ENCODE results near the gene SMAP2.
A peak's percentile ranks its signal among the peaks of the same experiment; 100 is the strongest.
"Not testable (repeated sequence)": the region's sequence is repeated elsewhere in the genome, so short reads cannot be mapped to it uniquely, and the experiment has no call there.

Gene SMAP2

GRCh38 chr1:40373323-40374283 lies at the start of gene SMAP2:
Gene SMAP2, plus strand, starts transcription at chr1:40373727. Its CDS starts 394 bp downstream, at chr1:40374121.
- DNase-seq: peak; percentile 93

DNA sequence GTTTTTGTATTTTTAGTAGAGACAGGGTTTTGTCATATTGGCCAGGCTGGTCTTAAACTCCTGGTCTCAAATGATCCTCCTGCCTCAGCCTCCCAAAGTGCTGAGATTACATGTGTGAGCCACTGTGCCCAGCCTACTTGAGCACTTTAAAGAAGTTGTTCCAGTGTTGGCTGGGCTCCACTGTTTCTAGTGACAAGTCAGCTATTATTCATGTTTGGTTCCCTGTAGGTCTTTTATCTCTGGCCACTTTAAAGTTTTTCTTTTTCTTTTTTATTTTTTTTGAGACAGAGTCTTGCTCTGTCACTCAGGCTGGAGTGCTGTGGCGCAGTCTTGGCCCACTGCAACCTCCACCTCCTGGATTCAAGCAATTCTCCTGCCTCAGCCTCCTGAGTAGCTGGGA lies 42.1 kb upstream of the SMAP2 start:
- DNase-seq: not testable (repeated sequence)

DNA sequence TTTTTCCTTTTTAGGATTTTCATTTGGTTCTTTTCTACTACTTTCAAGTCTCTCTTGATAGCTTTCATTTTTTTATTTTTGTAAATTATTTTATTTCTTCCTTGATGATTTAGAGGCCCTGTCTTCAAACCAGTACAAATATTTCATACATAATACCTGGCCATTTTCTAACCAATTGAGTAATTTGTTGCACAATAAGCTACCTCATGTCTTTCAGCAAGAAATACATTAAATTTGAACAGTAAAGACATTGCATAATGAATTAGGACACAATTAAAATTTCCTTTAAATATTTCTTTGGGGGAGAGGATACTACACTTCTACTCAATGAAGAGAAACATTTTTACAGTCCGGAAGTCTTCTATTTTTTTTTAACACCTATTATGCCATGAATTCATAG lies 40.8 kb upstream of the SMAP2 start:
- no peak for DNase-seq

DNA sequence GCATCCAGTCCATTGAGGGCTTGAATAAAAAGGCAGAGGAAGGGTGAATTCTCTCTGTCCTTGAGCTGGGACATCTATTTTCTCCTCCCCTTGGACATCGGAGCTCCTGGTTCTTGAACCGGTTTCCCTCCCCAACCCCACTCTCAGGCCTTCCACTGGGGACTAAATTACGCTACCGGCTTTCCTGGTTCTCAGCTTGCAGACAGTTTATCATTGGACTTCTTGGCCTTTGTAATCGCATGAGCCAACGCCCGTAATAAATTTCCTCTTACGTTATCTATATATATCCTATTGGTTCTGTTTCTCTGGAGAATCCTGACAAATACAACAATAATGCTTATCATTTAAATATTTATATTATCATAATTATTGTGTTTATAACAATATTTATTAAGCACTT lies 36.1 kb upstream of the SMAP2 start:
- no peak for DNase-seq

DNA sequence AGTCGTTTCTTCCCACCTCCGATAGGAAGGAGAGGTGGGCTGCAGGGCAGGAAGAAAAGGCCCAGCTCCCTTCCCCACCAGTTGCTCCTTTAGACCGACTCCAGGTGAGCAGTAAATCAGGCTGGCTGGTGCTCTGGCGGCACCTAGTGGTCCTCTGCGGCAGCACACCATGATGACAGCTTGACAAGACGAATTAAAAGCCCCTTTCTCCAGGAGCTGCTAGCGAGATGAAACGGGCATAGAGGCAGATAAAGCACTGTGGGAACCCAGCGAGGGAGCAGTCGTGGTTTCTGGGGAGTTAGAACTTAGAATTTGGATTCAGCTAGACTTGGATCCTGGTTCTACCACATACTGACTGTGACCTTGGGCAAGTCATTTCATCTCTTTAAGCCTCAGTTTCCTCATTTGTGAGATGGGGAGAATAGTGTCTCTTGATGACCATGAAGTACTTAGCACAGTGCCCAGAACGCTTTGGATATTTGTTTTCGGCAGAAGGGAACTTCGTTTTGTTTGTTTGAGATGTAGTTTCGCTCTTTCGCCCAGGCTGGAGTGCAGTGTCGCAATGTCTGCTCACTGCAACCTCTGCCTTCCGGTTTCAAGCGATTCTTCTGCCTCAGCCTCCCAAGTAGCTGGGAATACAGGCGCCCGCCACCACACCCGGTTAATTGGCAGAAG lies 34.6 kb upstream of the SMAP2 start:
- peak; percentile 57 for DNase-seq

GRCh38 chr1:40339420-40340323 lies 33.9 kb upstream of the SMAP2 start:
- no peak for DNase-seq

DNA sequence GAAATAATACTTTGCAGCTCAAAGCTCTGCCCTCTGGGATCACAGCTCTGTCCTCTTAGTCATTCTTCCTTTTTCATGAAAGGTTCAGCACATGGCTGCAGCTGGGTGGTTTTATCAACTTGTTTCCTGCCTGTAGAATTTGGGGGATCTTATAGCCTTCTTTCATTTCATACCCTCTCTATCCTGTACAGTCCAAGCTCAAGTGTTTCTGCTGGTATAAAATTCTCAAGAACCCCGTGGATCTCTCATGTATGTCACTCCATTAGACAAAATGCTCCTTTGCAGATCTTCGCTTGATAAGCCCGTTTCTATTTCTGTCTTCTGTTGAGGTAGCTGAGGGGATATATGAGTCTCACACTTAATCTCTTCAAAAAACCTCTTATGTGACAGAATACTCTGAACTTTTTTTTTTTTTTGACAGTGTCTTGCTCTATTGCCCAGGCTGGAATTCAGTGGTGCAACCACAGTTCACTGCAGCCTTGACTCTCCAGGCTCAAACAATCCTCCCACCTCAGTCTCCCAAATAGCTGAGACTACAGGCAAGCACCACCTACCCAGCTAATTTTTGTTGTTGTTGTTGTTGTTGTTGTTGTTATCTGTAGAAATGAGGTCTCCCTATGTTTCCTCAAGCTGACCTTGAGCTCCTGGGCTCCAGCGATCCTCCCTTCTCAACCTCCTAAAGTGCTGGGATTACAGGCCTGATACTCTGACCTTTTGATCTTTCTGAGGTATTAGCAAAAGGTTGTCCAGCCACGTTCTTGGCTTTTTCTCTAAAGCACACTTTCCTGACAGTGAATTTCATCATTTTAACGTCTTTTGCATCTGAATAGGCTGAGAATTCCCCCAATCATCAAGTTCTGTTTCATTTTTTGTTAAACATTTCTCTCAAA lies 31.8 kb upstream of the SMAP2 start:
- peak; percentile 3 for DNase-seq

- DNase-seq: not testable (repeated sequence)
These were observed 31.2 kb upstream of the SMAP2 start for GRCh38 chr1:40342381-40342717.

GRCh38 chr1:40344597-40344996 lies 28.9 kb upstream of the SMAP2 start:
- peak; percentile 40 for DNase-seq

GRCh38 chr1:40350391-40350790 lies 23.1 kb upstream of the SMAP2 start:
- no peak for DNase-seq

DNA sequence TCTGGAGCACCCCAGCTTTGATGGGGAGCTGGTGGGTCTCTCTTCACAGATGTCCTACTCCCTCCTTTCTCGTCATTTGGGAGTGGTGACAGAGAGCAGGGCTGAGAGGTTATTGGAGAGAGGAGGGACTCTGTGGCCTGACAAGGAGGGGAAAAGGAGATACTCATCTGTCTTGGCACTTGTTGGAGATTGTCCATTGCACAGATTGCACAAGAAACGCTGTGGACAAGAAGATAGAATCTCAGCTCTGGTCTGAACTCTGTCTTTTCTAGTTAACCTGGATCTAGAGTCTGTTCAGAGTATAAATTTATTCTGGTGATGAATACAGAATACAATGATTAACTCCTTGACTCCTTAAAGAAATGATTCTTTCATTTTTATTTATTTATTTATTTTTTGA lies 22.4 kb upstream of the SMAP2 start:
- DNase-seq: no peak

GRCh38 chr1:40352126-40352525 lies 21.4 kb upstream of the SMAP2 start:
- no peak for DNase-seq

DNA sequence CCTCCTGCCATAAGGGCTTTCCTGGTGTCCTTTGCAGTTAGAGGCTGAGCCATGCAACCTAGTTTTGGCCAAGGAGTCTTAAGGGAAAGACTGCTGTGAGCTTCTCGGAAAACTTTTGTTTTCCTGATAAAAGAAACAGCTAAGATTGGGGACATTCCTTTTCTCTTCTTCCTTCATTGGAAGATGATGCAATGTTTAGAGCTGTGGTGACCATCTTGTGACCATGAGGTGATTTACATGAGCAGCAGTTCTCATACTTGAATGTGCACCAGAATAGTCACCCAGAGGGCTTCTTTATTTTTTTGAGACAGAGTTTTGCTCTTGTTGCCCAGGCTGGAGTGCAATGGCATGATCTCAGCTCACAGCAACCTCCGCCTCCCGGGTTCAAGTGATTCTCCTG lies 20.4 kb upstream of the SMAP2 start:
- DNase-seq: no peak

DNA sequence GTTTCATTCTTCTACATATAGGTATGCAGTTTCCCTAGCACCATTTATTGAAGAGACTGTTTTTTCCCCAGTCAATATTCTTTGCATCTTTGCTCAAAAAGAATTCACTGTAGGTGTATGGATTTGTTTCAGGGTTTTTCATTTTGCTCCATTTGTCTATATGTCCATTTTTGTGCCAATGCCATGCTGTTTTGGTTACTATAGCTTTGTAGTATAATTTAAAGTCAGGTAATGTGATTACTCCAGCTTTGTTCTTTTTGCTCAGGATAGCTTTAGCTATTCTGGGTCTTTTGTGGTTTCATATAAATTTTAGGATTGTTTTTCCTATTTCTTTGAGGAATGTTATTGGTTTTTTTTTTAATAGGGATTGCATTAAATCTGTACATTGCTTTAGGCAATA lies 15.9 kb upstream of the SMAP2 start:
- DNase-seq: no peak

DNA sequence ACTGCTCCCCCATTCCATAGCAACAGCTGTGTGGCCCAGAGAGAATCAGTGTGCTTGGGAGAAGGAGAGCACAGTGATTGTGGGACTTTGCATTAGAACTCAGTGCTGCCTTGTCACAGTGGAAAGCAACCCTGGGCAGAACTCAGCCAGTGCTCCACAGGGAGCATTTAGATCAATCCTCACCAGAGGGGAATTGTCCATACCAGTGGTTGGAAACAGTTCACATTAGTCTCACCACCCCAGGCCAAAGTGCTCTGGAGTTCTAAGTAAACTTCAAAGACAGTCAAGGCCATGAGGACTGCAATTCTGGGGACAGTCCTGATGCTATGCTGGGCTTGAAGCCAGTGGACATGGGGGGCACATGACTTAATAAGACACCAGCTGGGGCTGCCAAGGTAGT lies 12.9 kb upstream of the SMAP2 start:
- no peak for DNase-seq

GRCh38 chr1:40361201-40361600 lies 12.3 kb upstream of the SMAP2 start:
- no peak for DNase-seq

DNA sequence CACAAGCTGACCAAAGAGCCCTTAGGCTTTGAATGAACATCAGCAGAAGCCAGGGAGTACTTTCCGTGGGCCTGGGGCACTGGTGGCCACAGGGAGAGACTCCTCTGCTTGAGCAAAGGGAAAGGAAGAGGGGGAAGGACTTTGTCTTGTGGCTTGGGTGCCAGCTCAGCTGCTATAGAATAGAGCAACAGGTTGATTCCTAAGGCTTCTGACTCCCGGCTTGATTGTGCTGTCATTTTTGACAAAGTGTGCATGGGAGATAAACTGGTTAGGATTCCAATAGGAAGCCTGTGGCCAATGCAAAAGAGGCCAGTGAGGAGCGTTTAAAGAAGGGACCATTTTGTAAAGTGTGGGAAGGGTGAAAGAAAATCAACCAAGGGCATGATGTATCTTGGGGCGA lies 11.9 kb upstream of the SMAP2 start:
- no peak for DNase-seq

GRCh38 chr1:40362199-40362598 lies 11.3 kb upstream of the SMAP2 start:
- no peak for DNase-seq

- DNase-seq: peak; percentile 29
These were observed 10.8 kb upstream of the SMAP2 start for GRCh38 chr1:40362699-40363098.

GRCh38 chr1:40363721-40364120 lies 9.8 kb upstream of the SMAP2 start:
- no peak for DNase-seq

DNA sequence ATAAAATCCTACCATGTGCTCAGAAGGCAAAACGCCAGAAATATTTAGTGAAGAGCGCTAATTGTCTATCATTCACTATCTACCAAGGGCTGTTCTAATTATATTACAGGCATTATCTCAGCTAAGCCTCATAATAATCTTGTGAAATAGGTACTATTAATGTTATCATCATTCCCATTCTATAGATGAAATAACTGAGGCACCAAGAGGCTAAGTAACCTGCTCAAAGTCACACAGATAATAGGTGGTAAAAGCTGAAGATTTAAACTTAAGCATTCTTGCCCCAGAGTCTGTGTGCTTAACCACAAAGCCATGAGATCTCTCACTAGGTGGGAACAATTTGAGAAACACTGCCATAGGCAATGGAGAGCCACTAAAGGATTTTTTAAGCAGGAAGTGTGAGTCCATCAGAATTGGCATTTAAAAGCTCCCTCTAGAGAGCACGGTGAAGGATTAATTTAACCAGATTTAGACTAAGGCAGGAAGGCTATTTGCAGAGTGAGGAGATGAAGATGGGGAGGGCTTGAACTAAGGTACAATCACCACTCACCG lies 1.7 kb upstream of the SMAP2 start:
- no peak for DNase-seq
